IMR-90 (cell line): ENCODE data around the gene GLYATL1.

ENCODE experiments used
- BHLHE40 ChIP-seq: fragments of 150-350 bp; IDR thresholded peaks from 2 replicates; pipeline ENCODE4 v1.6.1; 2016; ENCODE audit warnings: mild to moderate bottlenecking, low read depth, low read length
- CEBPB ChIP-seq: IDR thresholded peaks from 2 replicates; pipeline ENCODE4 v1.6.1; 2012; ENCODE audit warnings: low read depth, low read length, improper control_type of control experiment
- CTCF ChIP-seq: conservative IDR thresholded peaks from 2 replicates; pipeline ENCODE4 v1.5.1; 2012; ENCODE audit warnings: mild to moderate bottlenecking, low read depth, low read length, improper control_type of control experiment
- FOS ChIP-seq: fragments of 150-350 bp; IDR thresholded peaks from 2 replicates; pipeline ENCODE4 v1.6.1; 2016; ENCODE audit warnings: low read depth, low read length
- MAFK ChIP-seq: IDR thresholded peaks from 2 replicates; pipeline ENCODE4 v1.6.1; 2012; ENCODE audit warnings: low read depth, low read length, improper control_type of control experiment
- MXI1 ChIP-seq: IDR thresholded peaks from 2 replicates; pipeline ENCODE4 v1.6.1; 2012; ENCODE audit warnings: low read depth, mild to moderate bottlenecking, low read length, moderate library complexity, borderline replicate concordance
- NFE2L2 ChIP-seq: fragments of 150-350 bp; IDR thresholded peaks from 2 replicates; pipeline ENCODE4 v1.6.1; 2016; ENCODE audit warnings: low read depth, mild to moderate bottlenecking, low read length
- POLR2A ChIP-seq: IDR thresholded peaks from 2 replicates; pipeline ENCODE4 v1.6.1; 2012; ENCODE audit warnings: mild to moderate bottlenecking, low read depth, low read length
- RAD21 ChIP-seq: IDR thresholded peaks from 2 replicates; pipeline ENCODE4 v1.6.1; 2012; ENCODE audit warnings: low read length, improper control_type of control experiment
- RCOR1 ChIP-seq: IDR thresholded peaks from 2 replicates; pipeline ENCODE4 v1.6.1; 2012; ENCODE audit warnings: mild to moderate bottlenecking, low read length, improper control_type of control experiment; ENCODE audit not compliant: insufficient replicate concordance
- RFX5 ChIP-seq: IDR thresholded peaks from 2 replicates; pipeline ENCODE4 v1.8.0; 2012; ENCODE audit warnings: low read depth, mild to moderate bottlenecking, low read length, moderate library complexity
- SMC3 ChIP-seq: fragments of 150-350 bp; IDR thresholded peaks from 2 replicates; pipeline ENCODE4 v1.6.1; 2016; ENCODE audit warnings: low read depth, mild to moderate bottlenecking, antibody characterized with exemption, low read length, moderate library complexity
- USF2 ChIP-seq: fragments of 150-350 bp; IDR thresholded peaks from 2 replicates; pipeline ENCODE4 v1.6.1; 2017; ENCODE audit warnings: mild to moderate bottlenecking, antibody characterized with exemption, low read length, low read depth
- TF ChIP-seq, protein P1 (sequence below): fragments of 150-350 bp; IDR thresholded peaks from 2 replicates; pipeline ENCODE4 v1.6.1; 2016; ENCODE audit warnings: low read depth, mild to moderate bottlenecking, low read length, moderate library complexity, borderline replicate concordance

GRCh38 chr11:58919980-58920379 lies 19.3 kb upstream of the GLYATL1 start:
- TF ChIP-seq CTCF (no peak), POLR2A (no peak), RFX5 (no peak), BHLHE40 (no peak), MXI1 (no peak), RAD21 (no peak), RCOR1 (no peak), CEBPB (no peak), USF2 (no peak), MAFK (no peak), NFE2L2 (no peak), FOS (no peak), SMC3 (no peak)
- TF ChIP-seq, protein P1, sequence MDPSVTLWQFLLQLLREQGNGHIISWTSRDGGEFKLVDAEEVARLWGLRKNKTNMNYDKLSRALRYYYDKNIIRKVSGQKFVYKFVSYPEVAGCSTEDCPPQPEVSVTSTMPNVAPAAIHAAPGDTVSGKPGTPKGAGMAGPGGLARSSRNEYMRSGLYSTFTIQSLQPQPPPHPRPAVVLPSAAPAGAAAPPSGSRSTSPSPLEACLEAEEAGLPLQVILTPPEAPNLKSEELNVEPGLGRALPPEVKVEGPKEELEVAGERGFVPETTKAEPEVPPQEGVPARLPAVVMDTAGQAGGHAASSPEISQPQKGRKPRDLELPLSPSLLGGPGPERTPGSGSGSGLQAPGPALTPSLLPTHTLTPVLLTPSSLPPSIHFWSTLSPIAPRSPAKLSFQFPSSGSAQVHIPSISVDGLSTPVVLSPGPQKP: no peak
